ENCODE measurements around the gene LYRM1. TPM values are rescaled to one million over a fixed set of nuclear protein-coding genes. Genes with fewer than 3 reads are reported as not detected.

Gene LYRM1
- 58.1 and 154 TPM in 2 replicates for total RNA-seq

GRCh38 chr16:20900299-20901067 lies at the start of gene LYRM1, which contains the start of gene DCUN1D3:
LYRM1 (plus strand) TSS chr16:20900771; CDS start chr16:20915556, 14,785 bp downstream.
DCUN1D3 (minus strand) TSS chr16:20900358; CDS start chr16:20862538, 37,820 bp downstream.

Other genes starting within 250 kb of the LYRM1 start
- not detected in 2 replicates for gene ACSM1, start 203.1 kb upstream of the LYRM1 start, total RNA-seq
- gene THUMPD1, start 159.0 kb upstream of the LYRM1 start, total RNA-seq, result 85.1 and 118 TPM in 2 replicates
- gene ACSM3, start 136.8 kb upstream of the LYRM1 start, total RNA-seq, result 0.61 and 5.2 TPM in 2 replicates
- gene ERI2, start 94.3 kb upstream of the LYRM1 start, total RNA-seq, result 14.1 and 16.9 TPM in 2 replicates
- 2.9 and 9.1 TPM in 2 replicates for gene REXO5, start 94.2 kb upstream of the LYRM1 start, total RNA-seq
- gene DCUN1D3, start 413 bp upstream of the LYRM1 start, total RNA-seq, result 41.6 and 74.0 TPM in 2 replicates